Adrenal gland (tissue), 12 donors: ENCODE results near the gene HS3ST3A1. TPM values are rescaled to one million over a fixed set of nuclear protein-coding genes. Genes with fewer than 3 reads are reported as not detected.
A peak's percentile ranks its signal among the peaks of the same experiment; 100 is the strongest.

Experiments used
- DNase-seq, 7 donors: peaks; one replicate each; pipeline ENCODE4 v3.0.0-alpha.2; 2019 to 2020
- H3K27ac ChIP-seq, 5 donors: fragments of 200-600 bp; sonication (generic) in 4 of 5; 1 replicate in 3 of 5; 2 replicates in 2 of 5; pipeline versions ENCODE4 v1.5.1 to v1.8.0; 2016 to 2020; ENCODE audit warnings: mild to moderate bottlenecking in 1 of 5
- H3K27me3 ChIP-seq: fragments of 200-600 bp; 2 replicates; pipeline ENCODE4 v1.8.0; 2021
- H3K36me3 ChIP-seq, 2 donors: fragments of 200-600 bp; replicated peaks in 1 of 2; 1 replicate in 1 of 2; 2 replicates in 1 of 2; pipeline versions ENCODE4 v1.5.1 to v1.8.0; 2018 to 2022
- H3K4me1 ChIP-seq, 2 donors: fragments of 200-600 bp; replicated peaks in 1 of 2; 1 replicate in 1 of 2; 2 replicates in 1 of 2; pipeline versions ENCODE4 v1.5.1 to v1.8.0; 2018 to 2021
- H3K4me3 ChIP-seq, 4 donors: fragments of 200-600 bp; sonication (generic) in 3 of 4; one replicate each; pipeline ENCODE4 v1.5.1; 2016 to 2018
- H3K9me3 ChIP-seq, 3 donors: fragments of 200-600 bp; sonication (generic) in 1 of 3; replicated peaks in 1 of 3; 1 replicate in 2 of 3; 2 replicates in 1 of 3; pipeline versions ENCODE4 v1.5.1 to v1.8.0; 2016 to 2021
- CTCF ChIP-seq, 6 experiments: fragments of 450-650 bp in 4 of 6; fragments of 200-600 bp in 2 of 6; sonication (generic) in 1 of 6; IDR thresholded peaks; 1 replicate in 5 of 6; 2 replicates in 1 of 6; pipeline versions ENCODE4 v1.5.1 to v1.8.0; 2016 to 2021; ENCODE audit warnings: antibody characterized with exemption in 6 of 6, mild to moderate bottlenecking in 2 of 6, moderate library complexity in 1 of 6
- POLR2A ChIP-seq, 2 donors: fragments of 450-650 bp; IDR thresholded peaks; one replicate each; pipeline ENCODE4 v1.6.1; 2017; ENCODE audit warnings: antibody characterized with exemption in 2 of 2, mild to moderate bottlenecking in 2 of 2, moderate library complexity in 1 of 2
- WGBS, 4 donors: extraction: QIAGEN DNeasy Blood & Tissue Kit in 2 of 4; methylation state at CpG; one replicate each; pipeline versions ENCODE4 v1.1.5 to v1.1.7; 2013 to 2017; 5-methylcytosine and 5-hydroxymethylcytosine counted together
- intact Hi-C, 2 donors: fragments of 100-400 bp; cut with DNase I; formaldehyde crosslinking; loops; one replicate each; pipeline versions ENCODE4 v1.14.1 to v1.15.0; 2022 to 2023
- polyA plus RNA-seq, 3 donors: library from polyadenylated mRNA; stranded (reverse); fragments of 200-250 nt in 2 of 3; fragments of 350-450 nt in 1 of 3; fragmentation: Illumina TruSeq in 1 of 3; extraction: RNeasy Lipid Tissue Mini Kit (QIAGEN cat#74804) in 1 of 3; gene quantifications; one replicate each; pipeline ENCODE4 v1.2.3, GENCODE V29; 2013 to 2014
- total RNA-seq, 9 donors: library from RNA; depleted of rRNA in 4 of 9; stranded (reverse); fragments of >200 nt in 4 of 9; fragments of 120-200 nt in 1 of 9; fragmentation: NEBNext Ultra II Directional in 1 of 9; extraction: Animal tissue kit (Norgen Biotek cat#: 25700) in 1 of 9; gene quantifications; one replicate each; pipeline versions ENCODE4 v1.1.0 to v1.2.4, GENCODE V29; 2013 to 2023
- donor health status: healthy with polysubstance abuse.
- donor health status: Bipolar disorder and iron deficiency.
- donor health status: DM: yes; HTN: yes; CAD: no.
- donor health status: DM: no; HTN: no; CAD: no.
- donor health status: DM: no; HTN: no; CAD: no.
- donor health status: DM: yes; HTN: yes; CAD: no.

HS3ST3A1 gene
- total and polyA plus RNA-seq, 12 donors = 0.09 to 22.7 (median 4.0) TPM

- Histone ChIP-seq H3K27me3 (peaks cover 48% of the 10 kb centered on the region), H3K4me3 (peak overlapping the region in 1 of 4 donors; percentile 50), H3K27ac (peak overlapping the region in 1 of 5 donors; percentile 66), H3K36me3 (no peaks in the 10 kb centered on the region), H3K9me3 (no peaks in the 10 kb centered on the region), H3K4me1 (peaks cover 0 to 19% of the 10 kb centered on the region in 2 donors)
- DNase-seq = no peak
- WGBS, 4 donors = 44 to 66% (median 48%) methylated on average over 3 of the region's 3 CpGs
- TF ChIP-seq CTCF (IDR thresholded peaks at IDR 0.05) = no peak
- no peak for TF ChIP-seq POLR2A (IDR thresholded peaks at IDR 0.05)
- intact Hi-C loops = loop anchor here (2.0 to 5.0 kb wide), 2 partner anchors 702 to 703 kb away; partner anchors contain the start of gene HS3ST3B1 (in 1 of the 2)
Measured at GRCh38 chr17:13599864-13600263, 1.9 kb downstream of the HS3ST3A1 start.

- Histone ChIP-seq H3K4me1 (peaks cover 0 to 19% of the 10 kb centered on the region in 2 donors), H3K4me3 (no peak overlapping the region), H3K27ac (no peak overlapping the region), H3K27me3 (peaks cover 48% of the 10 kb centered on the region), H3K9me3 (no peaks in the 10 kb centered on the region), H3K36me3 (no peaks in the 10 kb centered on the region)
- intact Hi-C loops = loop anchor here (2.0 to 5.0 kb wide), 2 partner anchors 703 to 704 kb away; partner anchors contain the start of gene HS3ST3B1 (in 1 of the 2)
- WGBS, 4 donors = 64 to 74% (median 68%) methylated on average over 1 of the region's 1 CpG
- TF ChIP-seq POLR2A (IDR thresholded peaks at IDR 0.05) (no peak), CTCF (IDR thresholded peaks at IDR 0.05) (no peak)
- DNase-seq = no peak
Measured at GRCh38 chr17:13599168-13599577, 2.6 kb downstream of the HS3ST3A1 start.

- Histone ChIP-seq H3K27me3 (peaks cover 48% of the 10 kb centered on the region), H3K4me3 (no peak overlapping the region)
- no peak for DNase-seq
Measured at GRCh38 chr17:13598353-13599167, 3.2 kb downstream of the HS3ST3A1 start.

More at GRCh38 chr17:13598353-13599167, 3.2 kb downstream of the HS3ST3A1 start:
- intact Hi-C loops = loop anchor here (2.0 to 5.0 kb wide), 2 partner anchors 704 kb away; partner anchors contain the start of gene HS3ST3B1 (in 1 of the 2)
- Histone ChIP-seq H3K36me3 (no peaks in the 10 kb centered on the region), H3K9me3 (no peaks in the 10 kb centered on the region), H3K27ac (no peak overlapping the region), H3K4me1 (peaks cover 0 to 19% of the 10 kb centered on the region in 2 donors)
- 65 to 70% (median 68%) methylated on average over 7 of the region's 7 CpGs for WGBS, 4 donors
- TF ChIP-seq CTCF (IDR thresholded peaks at IDR 0.05) (no peak), POLR2A (IDR thresholded peaks at IDR 0.05) (no peak)
